NOMO-1 treated with dmso at 0.1 percent for 144 hours (cell line): ENCODE data around the gene DENND6B.
"Not testable (repeated sequence)": the region's sequence is repeated elsewhere in the genome, so short reads cannot be mapped to it uniquely, and the experiment has no call there.

Experiments used
- DNase-seq: peaks from one replicate; lab custom pipeline; 2025; ENCODE audit not compliant: unreplicated experiment; lab: John Stamatoyannopoulos, UW

DENND6B gene

GRCh38 chr22:50339945-50340879 lies 13.4 kb upstream of the DENND6B start:
- DNase-seq: no peak

- no peak for DNase-seq
These were observed 12.1 kb upstream of the DENND6B start for GRCh38 chr22:50338860-50339462.

- no peak for DNase-seq
These were observed 11.3 kb upstream of the DENND6B start for GRCh38 chr22:50338042-50338573.

GRCh38 chr22:50337262-50338041 lies 10.6 kb upstream of the DENND6B start:
- DNase-seq: no peak

- not testable (repeated sequence) for DNase-seq
These were observed 7.6 kb upstream of the DENND6B start for GRCh38 chr22:50334433-50334832.

GRCh38 chr22:50329236-50329635 lies 2.4 kb upstream of the DENND6B start:
- DNase-seq: no peak

GRCh38 chr22:50327711-50328019 lies 853 bp upstream of the DENND6B start:
- DNase-seq: no peak

- no peak for DNase-seq
These were observed 422 bp downstream of the DENND6B start for GRCh38 chr22:50326225-50326955.

GRCh38 chr22:50325444-50326224 lies 1.2 kb downstream of the DENND6B start:
- DNase-seq: no peak

- no peak for DNase-seq
These were observed 2.9 kb downstream of the DENND6B start for GRCh38 chr22:50323900-50324299.

- not testable (repeated sequence) for DNase-seq
These were observed 4.3 kb downstream of the DENND6B start for GRCh38 chr22:50322382-50323104.

GRCh38 chr22:50320671-50321325 lies 6.0 kb downstream of the DENND6B start:
- no peak for DNase-seq

GRCh38 chr22:50320116-50320515 lies 6.7 kb downstream of the DENND6B start:
- DNase-seq: no peak

GRCh38 chr22:50319503-50319951 lies 7.3 kb downstream of the DENND6B start:
- no peak for DNase-seq

- DNase-seq: no peak
These were observed 8.0 kb downstream of the DENND6B start for GRCh38 chr22:50318698-50319411.

- no peak for DNase-seq
These were observed 8.5 kb downstream of the DENND6B start for GRCh38 chr22:50318356-50318697.

- DNase-seq: no peak
These were observed 9.1 kb downstream of the DENND6B start for GRCh38 chr22:50317674-50318073.

GRCh38 chr22:50317178-50317577 lies 9.6 kb downstream of the DENND6B start:
- DNase-seq: no peak
